Activated CD4-positive, alpha-beta T cell treated with anti-CD3 and anti-CD28 coated beads, Interleukin-2, amount 50 U/mL, for 48 hours (primary cell): ENCODE measurements around the gene MICU2.

ENCODE experiments used
- DNase-seq, 2 experiments: peaks; one replicate each; pipeline ENCODE4 v3.0.0-alpha.2; 2020

The MICU2 gene

DNA sequence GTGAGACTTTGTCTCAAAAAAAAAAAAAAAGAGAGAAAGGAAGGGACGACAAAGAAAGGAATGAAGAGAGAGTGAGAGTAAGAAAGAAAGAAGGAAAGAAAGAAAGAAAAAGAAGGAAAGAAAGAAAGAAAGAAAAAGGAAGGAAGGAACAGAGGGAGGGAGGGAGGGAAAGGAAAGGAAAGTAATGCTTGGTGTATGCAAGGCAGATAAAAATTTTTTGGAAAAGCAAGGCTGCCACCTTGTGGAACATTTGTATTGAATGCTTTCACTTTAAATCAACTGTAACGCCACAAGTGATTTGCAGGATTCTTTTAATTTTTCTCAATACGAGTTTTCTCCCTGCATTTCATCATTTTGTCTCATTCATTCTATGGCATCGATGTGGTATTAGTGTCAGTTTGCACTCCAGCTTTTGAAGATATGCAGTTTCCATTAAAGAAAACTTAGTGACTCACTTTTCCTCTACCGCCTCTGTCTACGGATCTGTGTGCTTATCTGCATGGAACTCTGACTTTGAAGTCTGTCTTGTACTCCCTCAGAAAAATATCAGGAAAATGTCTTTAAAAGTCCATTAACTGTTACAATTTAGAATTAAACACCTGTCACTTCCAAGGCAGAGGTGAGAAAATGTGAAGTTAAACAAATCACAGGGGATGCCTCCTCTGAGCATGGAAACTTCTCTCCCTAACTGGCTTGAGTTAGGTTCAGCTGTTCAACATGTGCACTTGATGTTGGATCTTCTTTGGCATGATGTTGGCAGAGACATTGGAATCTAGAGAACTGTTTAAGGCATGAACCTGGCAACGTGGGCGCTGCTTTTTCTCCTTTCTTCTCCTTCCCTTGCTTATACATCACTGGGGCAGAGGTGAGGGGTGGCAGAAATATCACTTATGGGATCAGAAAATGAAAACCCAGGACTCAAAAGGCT lies 124.8 kb downstream of the MICU2 start:
- DNase-seq = peak in 1 of 2 experiments; percentile 30

- peak; percentile 84 to 87 for DNase-seq
Observed at GRCh38 chr13:21476893-21477472, 127.0 kb downstream of the MICU2 start.

DNA sequence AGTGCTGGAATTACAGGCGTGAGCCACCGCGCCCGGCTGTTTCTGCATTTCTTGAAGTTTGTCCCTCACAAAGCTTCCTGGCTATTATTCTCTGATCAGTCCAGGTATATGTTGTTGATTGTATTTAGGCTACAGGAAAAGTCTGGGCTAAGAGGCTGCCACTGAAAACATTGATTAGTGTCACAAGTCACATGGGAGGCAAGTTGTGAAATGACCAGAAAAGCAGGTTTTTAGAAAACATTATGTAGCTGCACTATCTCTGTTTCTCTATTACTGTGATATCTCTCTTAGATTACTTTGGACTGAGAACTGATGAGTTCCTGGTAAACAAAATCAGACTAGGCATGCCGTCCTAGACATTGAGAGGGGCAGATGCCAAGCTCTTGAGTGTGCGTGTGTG lies 128.9 kb downstream of the MICU2 start:
- DNase-seq = no peak

DNA sequence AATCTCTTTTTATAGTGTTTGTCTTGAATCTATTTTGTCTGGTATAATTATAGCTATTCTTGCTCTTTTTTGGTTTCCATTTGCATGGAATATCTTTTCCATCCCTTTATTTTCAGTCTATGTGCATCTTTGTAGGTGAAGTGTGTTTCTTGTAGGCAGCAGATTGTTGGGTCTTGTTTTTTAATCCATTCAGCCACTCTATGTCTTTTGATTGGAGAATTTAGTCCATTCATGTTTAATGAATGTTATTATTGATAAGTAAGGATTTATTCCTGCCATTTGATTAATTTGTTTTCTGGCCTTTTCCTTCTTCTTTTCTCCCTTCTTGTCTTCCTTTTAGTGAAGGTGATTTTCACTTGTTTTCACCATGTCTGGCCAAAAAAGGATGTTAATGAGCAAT lies 133.2 kb downstream of the MICU2 start:
- DNase-seq = no peak

GRCh38 chr13:21466527-21466926 lies 137.4 kb downstream of the MICU2 start:
- no peak for DNase-seq

DNA sequence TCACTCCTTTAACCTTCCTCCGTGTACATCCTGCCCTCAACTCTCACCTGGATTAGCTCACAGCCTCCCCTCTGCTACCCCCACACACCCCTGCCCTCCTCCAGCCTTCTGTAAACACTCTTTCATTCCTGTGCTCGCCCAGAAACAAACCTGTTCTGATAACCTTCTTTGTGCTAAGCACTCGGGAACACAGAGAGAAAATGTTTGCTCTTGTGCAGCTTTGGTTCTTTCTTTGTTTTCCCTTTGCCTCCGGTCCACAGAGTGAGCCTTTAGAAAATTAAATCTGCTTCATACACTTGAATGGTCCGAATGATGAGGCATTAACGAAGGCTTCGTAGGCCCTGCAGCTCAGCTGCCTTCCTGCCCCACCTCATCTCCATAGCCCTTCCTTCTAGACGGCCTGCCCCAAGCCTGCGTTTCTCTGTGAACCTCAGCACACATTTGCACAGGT lies 138.2 kb downstream of the MICU2 start:
- no peak for DNase-seq

DNA sequence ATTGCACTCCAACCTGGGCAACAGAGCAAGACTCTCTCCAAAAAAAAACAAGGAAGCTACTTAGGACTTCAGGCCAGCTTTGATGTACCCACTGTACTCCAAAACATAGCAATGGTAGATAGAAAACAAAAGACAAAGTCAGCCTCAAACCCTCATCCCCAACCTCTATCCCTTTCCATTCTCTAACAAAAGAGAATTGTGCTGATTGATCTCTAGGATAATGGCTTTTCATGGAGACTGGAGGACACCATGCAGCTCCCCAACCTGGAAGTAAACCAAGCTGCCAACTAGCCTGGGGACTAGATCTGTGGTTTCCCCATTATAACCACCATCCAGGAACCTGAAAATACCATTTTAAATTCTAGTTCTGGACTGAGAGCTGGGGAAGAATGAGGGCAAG lies 140.5 kb downstream of the MICU2 start:
- DNase-seq = no peak

DNA sequence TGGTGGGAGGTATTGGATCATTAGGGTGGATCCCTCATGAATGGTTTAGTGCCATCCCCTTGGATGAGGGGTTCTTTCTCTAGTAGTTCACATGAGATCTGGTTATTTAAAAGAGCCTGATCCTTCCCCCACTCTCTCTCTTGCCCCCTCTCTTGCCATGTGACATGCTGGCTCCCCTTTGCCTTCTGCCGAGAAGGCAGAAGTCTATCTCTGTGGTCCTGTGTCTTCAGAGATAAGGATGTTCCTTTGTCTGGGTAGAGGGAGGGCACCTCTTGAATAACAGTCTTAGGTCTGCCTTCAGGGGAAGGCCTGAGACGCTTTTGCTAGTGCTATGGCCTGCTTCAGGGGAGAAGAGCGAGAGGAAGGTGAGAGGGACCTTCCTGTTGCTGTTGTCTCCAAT lies 142.8 kb downstream of the MICU2 start:
- DNase-seq = no peak

GRCh38 chr13:21458813-21459701 lies 144.9 kb downstream of the MICU2 start, which contains the start of gene ZDHHC20:
ZDHHC20 (minus strand) TSS chr13:21459303; CDS start chr13:21459171, 132 bp downstream.
- DNase-seq = peak; percentile 92

- peak; percentile 53 to 67 for DNase-seq
Observed at GRCh38 chr13:21458451-21458812, 145.5 kb downstream of the MICU2 start.

DNA sequence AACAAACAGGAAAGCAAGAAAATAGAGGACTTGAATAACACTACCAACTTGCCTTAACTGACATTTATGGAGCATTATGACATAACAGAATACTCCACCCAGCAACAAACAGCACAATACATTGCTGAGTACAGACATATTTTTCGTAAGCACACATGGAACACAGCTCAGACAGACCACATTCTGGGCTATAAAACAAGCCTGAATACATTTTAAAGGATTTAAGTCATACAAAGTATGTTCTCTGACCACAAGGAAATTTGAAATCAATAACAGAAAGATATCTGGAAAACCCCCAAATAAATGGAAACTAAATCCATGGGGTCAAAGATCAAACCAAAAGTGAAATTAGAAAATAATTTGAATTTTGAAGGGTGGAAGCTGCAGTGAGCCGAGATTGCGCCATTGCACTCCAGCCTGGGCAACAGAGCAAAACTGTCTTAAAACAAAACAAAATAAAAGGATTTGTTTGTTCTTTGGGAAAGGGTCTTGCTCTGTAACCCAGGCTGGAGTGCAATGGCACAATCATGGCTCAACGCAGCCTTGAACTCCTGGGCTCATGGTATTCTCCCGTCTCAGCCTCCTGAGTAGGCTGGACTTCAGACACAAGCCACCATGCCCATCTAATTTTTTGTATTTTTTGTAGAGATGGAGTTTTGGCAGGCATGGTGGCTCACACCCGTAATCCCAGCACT lies 150.4 kb downstream of the MICU2 start:
- DNase-seq = no peak

DNA sequence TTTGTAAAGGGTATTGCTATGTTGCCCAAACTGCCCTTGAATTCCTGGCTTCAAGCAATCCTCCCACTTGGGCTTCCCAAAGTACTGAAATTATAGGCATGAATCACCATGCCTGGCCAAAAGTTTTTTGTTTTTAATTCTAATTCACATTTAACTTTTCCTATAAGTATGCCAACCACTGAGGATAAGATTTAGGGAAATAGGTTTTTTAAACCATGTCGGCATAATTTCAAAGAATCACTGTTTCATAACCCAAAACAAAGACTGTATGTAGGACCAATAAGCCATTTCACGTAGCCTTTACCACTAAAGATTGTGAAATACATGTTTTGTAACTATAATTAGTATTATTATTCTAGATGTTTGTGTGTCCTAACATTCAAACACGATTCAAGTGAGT lies 153.0 kb downstream of the MICU2 start:
- DNase-seq = no peak

DNA sequence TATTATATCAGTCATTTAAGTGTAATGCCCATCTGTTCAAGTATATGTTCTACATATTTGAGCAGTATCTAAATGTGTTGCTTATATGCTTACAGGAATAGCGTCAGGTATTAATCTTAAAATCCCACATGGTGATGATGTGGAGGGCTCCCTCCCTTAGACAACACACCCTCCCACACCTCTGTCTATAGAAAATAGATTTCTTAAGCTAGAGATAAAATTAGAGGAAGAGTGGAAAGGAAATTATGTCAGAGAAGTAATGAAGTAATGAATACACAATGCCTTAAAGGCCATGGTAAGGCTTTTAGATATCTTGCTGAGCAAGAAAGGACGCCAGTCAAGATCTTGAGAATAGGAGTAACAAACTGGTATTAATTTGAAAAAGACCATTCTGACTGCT lies 157.3 kb downstream of the MICU2 start:
- no peak for DNase-seq

DNA sequence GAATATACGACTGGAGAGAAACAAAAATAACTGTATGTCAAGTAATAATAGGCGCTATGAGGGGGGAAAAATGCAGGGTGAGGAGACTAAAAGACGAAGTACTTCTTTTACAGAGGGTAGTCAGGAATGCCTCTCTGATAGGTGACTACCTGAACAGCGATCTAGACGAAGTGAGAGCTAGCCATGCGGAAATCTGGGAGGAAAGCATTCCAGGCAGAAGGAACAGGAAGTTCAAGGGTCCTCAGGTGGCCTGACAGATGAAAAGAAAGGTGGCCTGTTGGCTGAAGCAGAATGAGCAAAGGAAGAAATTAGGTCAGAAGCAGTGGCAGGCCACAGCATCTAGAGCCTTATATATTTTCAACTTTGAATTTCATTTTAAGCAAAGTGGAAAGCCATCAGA lies 158.2 kb downstream of the MICU2 start:
- DNase-seq = no peak

DNA sequence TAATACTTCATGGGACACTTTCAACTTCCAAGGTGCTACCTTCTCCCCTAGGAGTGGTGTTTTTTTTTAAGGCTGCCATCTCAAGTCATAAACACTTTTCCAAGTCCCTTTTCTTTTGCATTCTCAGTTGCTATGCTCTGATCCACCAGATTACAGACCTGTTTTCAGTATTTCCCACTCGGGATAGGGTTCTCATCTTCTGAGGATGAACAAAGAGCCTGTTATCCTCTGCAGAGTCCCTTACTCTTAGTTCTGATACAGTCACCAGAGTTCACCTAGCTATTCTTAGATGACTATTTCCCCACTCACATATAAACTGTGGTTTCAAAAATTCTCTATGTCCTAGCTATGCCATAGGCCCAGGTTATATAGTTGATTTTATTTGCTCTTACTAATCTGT lies 160.8 kb downstream of the MICU2 start:
- no peak for DNase-seq
